Type B pancreatic cell (in vitro differentiated cells): ENCODE data around the gene KRT38. TPM values are rescaled to one million over a fixed set of nuclear protein-coding genes. Genes with fewer than 3 reads are reported as not detected.

ENCODE experiments used
- DNase-seq: peaks from one replicate; pipeline ENCODE4 v3.0.0; 2021; ENCODE audit warnings: mixed read lengths; ENCODE audit not compliant: unreplicated experiment; ENCODE audit errors: extremely low spot score
- H3K27ac Mint-ChIP-seq: 2 replicates; pipeline ENCODE4 v1.8.0; 2021; ENCODE audit warnings: mild to moderate bottlenecking, mixed read lengths
- H3K27me3 Mint-ChIP-seq: 2 replicates; pipeline ENCODE4 v1.8.0; 2021; ENCODE audit warnings: mixed read lengths
- H3K36me3 Mint-ChIP-seq: 2 replicates; pipeline ENCODE4 v1.8.0; 2021; ENCODE audit warnings: mixed read lengths
- H3K4me1 Mint-ChIP-seq: one replicate; pipeline ENCODE4 v1.8.0; 2021; ENCODE audit warnings: mixed read lengths; ENCODE audit not compliant: unreplicated experiment
- H3K4me3 Mint-ChIP-seq: 2 replicates; pipeline ENCODE4 v1.8.0; 2021; ENCODE audit warnings: mild to moderate bottlenecking, mixed read lengths
- H3K9me3 Mint-ChIP-seq: 2 replicates; pipeline ENCODE4 v1.8.0; 2021; ENCODE audit warnings: mixed read lengths
- total RNA-seq: library from RNA; stranded (reverse); gene quantifications from 2 replicates; pipeline ENCODE4 v1.2.1, GENCODE V29; 2021; ENCODE audit warnings: low replicate concordance
- TF ChIP-seq, protein P1 (sequence below): fragments of 200-600 bp; sonication (generic); conservative IDR thresholded peaks from 2 replicates; pipeline ENCODE4 v1.5.0; 2021; ENCODE audit warnings: antibody characterized with exemption, mild to moderate bottlenecking

The KRT38 gene
- total RNA-seq, 1 donor from 2014 or later: not detected

DNA sequence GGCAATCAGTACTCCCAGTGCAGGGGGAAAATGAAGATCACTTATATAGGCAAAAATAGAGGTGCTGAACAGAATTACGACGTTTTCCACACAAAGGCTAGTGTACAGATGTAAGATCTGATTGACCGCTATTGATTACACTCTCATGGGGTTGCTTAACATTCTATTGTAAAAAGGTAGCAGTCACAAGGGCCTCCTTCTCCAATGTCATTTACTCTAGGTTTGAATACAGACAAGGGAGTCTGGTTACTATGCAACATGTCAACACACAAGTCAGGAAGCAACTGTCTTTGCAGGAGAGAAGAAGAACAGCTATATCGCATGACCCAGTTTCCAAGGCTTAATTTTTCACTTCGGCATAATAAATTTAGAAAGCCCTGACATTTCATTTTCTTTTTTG, 24.3 kb downstream of the KRT38 start:
- Mint-ChIP-seq H3K9me3 (no peaks in the 10 kb centered on the region), H3K4me1 (peaks cover 34% of the 10 kb centered on the region), H3K27me3 (no peaks in the 10 kb centered on the region), H3K27ac (peak overlapping the region; percentile 89), H3K4me3 (peak overlapping the region; percentile 40), H3K36me3 (no peaks in the 10 kb centered on the region)
- TF ChIP-seq, protein P1, sequence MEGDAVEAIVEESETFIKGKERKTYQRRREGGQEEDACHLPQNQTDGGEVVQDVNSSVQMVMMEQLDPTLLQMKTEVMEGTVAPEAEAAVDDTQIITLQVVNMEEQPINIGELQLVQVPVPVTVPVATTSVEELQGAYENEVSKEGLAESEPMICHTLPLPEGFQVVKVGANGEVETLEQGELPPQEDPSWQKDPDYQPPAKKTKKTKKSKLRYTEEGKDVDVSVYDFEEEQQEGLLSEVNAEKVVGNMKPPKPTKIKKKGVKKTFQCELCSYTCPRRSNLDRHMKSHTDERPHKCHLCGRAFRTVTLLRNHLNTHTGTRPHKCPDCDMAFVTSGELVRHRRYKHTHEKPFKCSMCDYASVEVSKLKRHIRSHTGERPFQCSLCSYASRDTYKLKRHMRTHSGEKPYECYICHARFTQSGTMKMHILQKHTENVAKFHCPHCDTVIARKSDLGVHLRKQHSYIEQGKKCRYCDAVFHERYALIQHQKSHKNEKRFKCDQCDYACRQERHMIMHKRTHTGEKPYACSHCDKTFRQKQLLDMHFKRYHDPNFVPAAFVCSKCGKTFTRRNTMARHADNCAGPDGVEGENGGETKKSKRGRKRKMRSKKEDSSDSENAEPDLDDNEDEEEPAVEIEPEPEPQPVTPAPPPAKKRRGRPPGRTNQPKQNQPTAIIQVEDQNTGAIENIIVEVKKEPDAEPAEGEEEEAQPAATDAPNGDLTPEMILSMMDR: no peak
- no peak for DNase-seq

DNA sequence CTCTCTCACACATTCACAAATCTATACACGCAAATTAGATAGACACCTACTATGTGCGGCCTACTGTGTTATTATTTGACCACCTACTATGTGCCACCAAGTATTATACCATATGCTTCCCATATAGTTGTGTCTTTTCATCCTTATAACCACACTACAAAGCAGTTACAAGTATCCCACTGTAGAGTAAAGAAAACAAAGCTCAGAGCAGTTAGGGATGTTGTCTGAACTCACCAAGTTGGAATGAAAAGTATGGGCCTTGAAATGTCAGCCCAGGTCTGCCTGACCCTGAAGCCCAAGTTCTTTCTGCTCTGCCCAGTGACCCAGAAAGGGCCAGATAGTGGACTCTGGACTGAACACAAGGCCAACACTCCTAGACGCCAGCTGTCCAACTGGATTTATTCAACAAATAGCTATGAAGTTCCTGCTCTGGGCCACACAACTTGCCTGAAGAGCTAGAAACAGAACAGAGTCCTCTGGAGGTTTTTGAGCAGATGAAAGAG, 24.9 kb downstream of the KRT38 start:
- no peak for DNase-seq
- Mint-ChIP-seq H3K4me3 (no peak overlapping the region), H3K27ac (peak overlapping the region; percentile 89)

DNA sequence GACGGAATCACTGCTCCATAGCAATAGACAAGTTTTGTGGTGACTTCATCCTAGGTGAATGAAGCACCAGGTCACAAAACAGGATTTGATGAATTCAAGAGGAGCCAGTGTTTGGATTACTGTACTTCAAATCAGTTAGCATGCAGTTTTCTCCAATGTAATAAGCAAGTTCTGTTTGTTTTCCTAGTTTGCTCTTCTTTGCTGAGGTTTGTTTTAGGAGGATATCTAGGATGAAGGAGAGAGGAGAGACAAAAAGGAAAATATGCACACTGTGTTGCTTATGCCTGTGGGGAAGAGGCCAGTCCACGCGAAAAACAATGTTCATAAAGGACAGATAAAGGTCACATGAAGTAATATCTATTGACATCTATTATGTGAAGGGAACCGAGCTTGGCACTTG, 25.4 kb downstream of the KRT38 start:
- TF ChIP-seq, protein P1: no peak
- Mint-ChIP-seq H3K36me3 (no peaks in the 10 kb centered on the region), H3K4me3 (no peak overlapping the region), H3K9me3 (no peaks in the 10 kb centered on the region), H3K4me1 (peaks cover 29% of the 10 kb centered on the region), H3K27ac (peak overlapping the region; percentile 89), H3K27me3 (no peaks in the 10 kb centered on the region)
- no peak for DNase-seq

More for the DNA sequence above, 24.9 kb downstream of the KRT38 start:
- no peaks in the 10 kb centered on the region for H3K9me3 Mint-ChIP-seq
- TF ChIP-seq, protein P1: no peak
- H3K4me1 Mint-ChIP-seq: peaks cover 33% of the 10 kb centered on the region
- no peaks in the 10 kb centered on the region for H3K36me3 Mint-ChIP-seq
- H3K27me3 Mint-ChIP-seq: no peaks in the 10 kb centered on the region

DNA sequence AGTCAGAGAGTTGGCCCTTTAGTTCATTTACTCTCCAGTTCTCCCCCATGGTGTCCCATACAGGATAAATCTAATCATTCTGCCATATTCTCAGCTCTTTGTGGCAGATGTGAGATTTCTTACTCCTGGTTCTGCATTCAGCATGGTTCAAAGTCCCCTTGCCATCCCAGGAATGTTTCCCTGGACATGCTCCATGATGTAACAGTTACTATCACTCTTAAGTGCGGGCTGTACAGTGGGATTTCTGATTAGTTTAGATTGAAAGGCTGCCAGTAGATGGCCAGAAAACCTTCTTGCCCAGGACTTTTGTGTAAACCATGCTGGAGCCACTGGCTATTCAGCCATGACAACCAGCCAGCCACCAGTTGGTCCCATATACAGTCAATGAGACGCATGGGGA, 26.8 kb downstream of the KRT38 start:
- no peaks in the 10 kb centered on the region for H3K9me3 Mint-ChIP-seq
- no peak overlapping the region for H3K4me3 Mint-ChIP-seq
- TF ChIP-seq, protein P1: no peak
- no peaks in the 10 kb centered on the region for H3K27me3 Mint-ChIP-seq
- no peaks in the 10 kb centered on the region for H3K36me3 Mint-ChIP-seq
- H3K27ac Mint-ChIP-seq: no peak overlapping the region
- DNase-seq: no peak
- H3K4me1 Mint-ChIP-seq: peaks cover 29% of the 10 kb centered on the region

DNA sequence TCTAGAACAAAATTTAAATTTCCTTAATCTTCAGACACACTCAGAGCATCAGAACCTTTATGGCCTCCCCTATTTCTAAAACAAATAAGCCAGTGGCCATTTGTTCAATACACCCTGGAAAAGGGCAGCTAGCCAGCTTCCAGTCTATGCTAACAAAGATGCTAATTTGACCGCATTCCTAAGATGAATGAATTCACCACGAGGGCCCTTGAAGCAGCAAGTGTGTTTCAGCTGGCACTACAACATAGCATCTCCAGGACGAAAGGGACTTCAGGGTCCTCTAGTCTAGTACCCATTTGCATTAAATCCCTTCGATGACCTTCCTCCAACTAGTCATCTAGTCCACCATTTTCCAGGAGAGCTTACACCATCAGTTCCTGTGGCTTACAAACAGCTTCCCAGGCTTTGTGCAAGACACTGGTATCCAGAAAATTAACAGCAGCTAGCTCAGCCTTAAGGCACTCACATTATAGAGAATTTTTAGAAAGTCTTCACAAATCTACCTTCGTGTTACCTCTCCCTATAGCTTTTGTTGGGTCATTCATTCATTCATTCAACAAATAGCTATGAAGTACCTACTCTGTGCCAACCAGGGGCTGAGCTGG, 27.3 kb downstream of the KRT38 start:
- TF ChIP-seq, protein P1: no peak
- Mint-ChIP-seq H3K27ac (no peak overlapping the region), H3K36me3 (no peaks in the 10 kb centered on the region), H3K9me3 (no peaks in the 10 kb centered on the region), H3K27me3 (no peaks in the 10 kb centered on the region), H3K4me1 (peaks cover 27% of the 10 kb centered on the region), H3K4me3 (no peak overlapping the region)
- DNase-seq: no peak
